ENCODE measurements around the gene POP4. TPM values are rescaled to one million over a fixed set of nuclear protein-coding genes. Genes with fewer than 3 reads are reported as not detected.

Gene POP4, protein sequence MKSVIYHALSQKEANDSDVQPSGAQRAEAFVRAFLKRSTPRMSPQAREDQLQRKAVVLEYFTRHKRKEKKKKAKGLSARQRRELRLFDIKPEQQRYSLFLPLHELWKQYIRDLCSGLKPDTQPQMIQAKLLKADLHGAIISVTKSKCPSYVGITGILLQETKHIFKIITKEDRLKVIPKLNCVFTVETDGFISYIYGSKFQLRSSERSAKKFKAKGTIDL
- 72.2 TPM for total RNA-seq

DNA sequence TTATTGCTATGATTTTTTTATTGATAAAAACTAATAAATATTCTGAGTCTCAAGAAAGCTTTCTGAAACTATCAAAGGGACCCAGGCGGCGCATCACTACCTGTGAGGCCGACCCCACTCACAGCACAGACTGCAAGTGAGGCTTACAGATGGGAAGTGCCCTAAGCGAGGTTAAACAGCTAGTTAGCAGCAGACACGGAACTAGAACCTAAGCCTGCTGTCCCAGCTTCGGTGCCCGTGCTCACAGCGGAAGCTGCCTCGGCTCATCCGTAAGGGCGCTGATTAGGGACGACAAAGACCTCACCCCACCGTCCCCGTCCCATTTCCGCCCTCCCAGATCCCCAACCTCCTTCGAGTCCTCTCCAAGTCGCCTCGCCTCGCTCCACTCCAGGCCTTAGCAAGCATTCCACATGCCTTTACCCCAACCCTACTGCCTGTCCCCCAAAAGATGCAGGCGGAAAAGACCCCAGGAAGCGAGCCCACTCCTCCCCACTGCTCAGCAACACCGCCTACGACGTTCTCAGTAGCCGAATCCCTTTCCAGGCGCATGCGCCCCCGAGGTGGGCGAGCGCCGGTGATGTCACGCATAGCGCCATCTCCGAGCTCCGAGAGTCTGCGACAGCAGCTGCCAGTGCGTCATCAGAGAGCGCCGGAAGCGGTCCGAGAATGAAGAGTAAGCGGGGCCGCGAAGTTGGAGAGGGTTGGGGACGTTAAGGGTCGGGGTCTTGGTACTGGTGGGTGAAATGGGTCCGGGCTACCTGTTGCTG is at the start of gene POP4:
POP4 (plus strand) TSS at position 631 of the 767 bp plus-strand sequence; CDS start at position 667, 36 bp downstream.

DNA sequence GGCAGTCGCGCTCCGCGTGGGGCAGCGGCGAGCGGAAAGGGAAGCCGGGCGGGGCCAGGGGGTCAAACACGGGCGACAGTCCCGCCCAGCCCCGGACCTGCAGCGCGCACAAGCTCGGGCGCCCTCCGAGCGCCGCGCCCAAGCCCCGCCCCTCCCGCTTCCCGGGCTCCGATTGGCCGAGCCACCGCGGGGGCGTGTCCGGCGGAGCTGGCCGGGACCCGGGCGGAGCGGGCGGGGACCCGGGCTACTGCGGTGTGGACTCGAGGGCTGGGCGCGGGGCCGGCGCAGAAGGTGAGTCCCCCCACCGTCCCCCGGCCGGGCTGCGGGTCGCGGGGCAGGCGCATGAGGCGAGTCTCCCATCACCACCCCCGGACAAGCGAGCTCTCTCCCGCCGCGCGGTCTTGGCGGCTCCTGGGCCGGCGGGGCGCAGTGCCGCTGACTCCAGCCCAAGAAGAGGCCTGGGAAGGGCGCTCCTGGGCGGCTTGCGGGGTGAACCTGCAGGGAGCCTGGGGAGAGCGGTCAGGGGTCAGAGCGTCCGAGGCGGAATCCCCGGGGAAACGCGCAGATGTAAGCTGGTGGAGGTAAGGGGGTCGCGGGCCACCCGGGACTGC is 59.2 kb downstream of the POP4 start, which contains the start of gene PLEKHF1:
PLEKHF1 (plus strand) TSS at position 247 of the 611 bp plus-strand sequence. CDS start 8,379 bp downstream, outside the sequence.

Other genes with a start within 250 kb of the POP4 start
- gene VSTM2B, start 80.3 kb upstream of the POP4 start, total RNA-seq: 0.18 TPM
- gene PLEKHF1, start 59.2 kb downstream of the POP4 start, total RNA-seq: 8.2 TPM
- gene C19orf12, start 109.0 kb downstream of the POP4 start, total RNA-seq: 21.0 TPM
- gene CCNE1, start 205.7 kb downstream of the POP4 start, total RNA-seq: 3.6 TPM